NOMO-1 treated with DMSO at 0.1 percent for 48 hours (cell line): Measurements from ENCODE around the gene OTOGL.
"Not testable (repeated sequence)": the region's sequence is repeated elsewhere in the genome, so short reads cannot be mapped to it uniquely, and the experiment has no call there.

ENCODE experiments used
- DNase-seq: peaks from one replicate; lab custom pipeline; 2025; ENCODE audit not compliant: unreplicated experiment; lab: John Stamatoyannopoulos, UW

OTOGL gene

GRCh38 chr12:80099259-80099658 is at the start of gene OTOGL:
Gene OTOGL, plus strand, starts transcription at chr12:80099537. Its CDS starts 109,895 bp downstream, at chr12:80209432.
- DNase-seq, result no peak

GRCh38 chr12:80050236-80050635 is 49.1 kb upstream of the OTOGL start:
- no peak for DNase-seq

DNA sequence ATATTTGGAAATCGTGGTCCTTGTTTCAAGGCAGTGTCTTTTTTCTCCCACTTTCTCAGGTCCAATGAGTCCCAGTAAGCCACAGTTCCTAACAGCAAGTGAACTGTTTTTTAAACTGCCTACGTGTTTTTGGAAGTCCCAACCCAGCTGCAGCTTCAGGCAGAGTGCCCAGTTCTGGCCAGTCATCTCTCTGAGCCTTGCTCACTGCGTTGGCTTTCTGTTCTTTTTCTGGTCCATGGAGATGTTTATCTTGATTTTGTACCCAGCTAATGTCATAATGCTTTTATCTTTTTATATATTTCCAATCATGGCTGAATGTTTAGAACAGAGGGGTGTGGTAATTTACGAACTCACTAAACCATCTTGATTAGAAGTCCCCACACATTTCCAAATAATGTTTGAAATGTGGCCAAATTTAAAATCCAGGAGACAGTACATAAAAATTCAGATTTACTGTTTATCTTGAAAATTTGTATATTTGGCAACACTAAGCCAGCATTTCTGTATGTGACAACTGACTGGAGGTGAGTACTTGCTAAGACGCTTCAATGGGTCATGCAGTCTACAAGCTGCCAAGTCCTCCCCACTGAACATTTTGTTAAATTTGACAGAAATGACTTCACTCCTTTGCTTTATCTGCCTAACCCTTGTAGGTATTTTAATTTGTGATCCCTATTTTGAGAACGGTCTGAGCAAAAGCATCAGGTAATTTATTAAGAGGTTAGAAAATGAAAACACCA is 46.1 kb upstream of the OTOGL start:
- no peak for DNase-seq

DNA sequence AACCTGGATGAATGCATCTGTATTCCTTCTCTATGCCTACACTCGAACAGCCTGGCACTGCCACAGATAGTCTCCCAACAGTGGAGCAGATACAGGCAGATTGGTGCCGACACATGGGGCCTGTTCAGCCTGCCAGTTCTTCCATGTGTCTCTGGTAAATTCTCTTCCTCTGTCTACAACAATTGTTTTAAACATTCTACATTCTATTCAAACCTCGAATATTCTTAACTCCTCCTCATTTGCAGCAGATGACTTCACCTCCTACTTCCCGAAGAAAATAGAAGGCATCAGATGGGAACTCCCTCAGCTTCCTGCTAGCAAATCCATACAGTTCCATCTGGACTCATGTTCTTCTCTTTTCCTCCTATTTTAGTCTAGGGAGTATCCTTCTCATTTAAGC is 43.1 kb upstream of the OTOGL start:
- DNase-seq, result no peak

- DNase-seq, result no peak
Measured at GRCh38 chr12:80056845-80057244, 42.5 kb upstream of the OTOGL start.

- DNase-seq, result no peak
Measured at GRCh38 chr12:80058586-80058985, 40.8 kb upstream of the OTOGL start.

- DNase-seq, result no peak
Measured at GRCh38 chr12:80059102-80059501, 40.2 kb upstream of the OTOGL start.

DNA sequence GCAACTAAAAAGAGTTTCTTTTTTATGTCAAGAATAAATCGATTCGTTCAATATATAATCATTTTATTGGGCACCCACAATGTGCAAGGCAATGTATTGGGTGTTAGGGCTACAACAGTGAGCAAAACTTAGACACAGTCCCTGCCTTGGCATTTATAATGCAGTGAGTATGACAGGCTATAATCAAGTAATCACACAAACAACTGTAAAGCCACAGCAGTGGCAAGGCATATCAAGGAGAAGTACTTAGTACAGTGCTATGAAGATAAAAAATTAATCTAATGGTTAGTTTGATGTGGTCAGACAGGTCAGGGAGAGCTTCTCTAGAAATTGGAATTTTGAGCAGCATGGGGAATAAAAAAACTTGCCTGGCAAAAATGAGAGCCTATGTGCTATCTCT is 39.5 kb upstream of the OTOGL start:
- no peak for DNase-seq

DNA sequence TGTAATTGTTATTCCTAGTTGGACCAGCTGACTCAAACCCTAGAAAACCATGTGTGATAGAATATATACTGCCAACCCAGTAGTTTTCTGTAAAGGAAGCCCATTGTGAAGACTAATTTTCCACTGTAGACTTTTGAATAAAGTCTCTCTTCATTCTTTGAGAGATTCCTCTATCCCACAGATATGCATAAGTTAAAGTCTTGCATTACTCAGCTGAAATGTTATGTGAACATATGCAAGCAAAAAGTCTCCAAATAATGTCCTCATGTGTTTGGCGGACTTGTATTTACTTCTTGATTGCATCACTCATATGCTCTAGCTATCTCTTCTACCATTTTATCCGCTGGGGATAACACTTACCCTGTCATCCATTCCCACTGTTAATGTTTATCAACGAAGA is 35.1 kb upstream of the OTOGL start:
- no peak for DNase-seq

DNA sequence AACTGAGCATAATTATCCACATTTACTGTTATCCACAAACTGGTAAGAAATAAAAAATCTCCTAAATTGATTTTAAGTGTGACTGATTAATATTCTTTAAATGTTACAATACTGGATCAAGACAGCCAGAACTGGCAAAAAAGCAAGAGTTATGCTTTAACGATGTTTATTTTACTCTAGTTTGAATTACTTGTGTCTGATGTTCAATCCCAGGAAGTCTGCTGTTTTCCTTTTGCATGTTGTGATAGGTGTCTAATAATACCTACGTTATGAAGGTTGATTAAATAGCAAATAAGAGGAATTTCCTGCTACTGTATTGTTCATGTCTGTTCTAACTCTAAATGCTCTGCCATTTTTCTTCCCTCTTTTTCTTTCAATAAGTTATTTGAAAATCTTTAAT is 34.4 kb upstream of the OTOGL start:
- DNase-seq, result no peak

GRCh38 chr12:80068173-80068572 is 31.2 kb upstream of the OTOGL start:
- DNase-seq, result no peak

- not testable (repeated sequence) for DNase-seq
Measured at GRCh38 chr12:80083892-80084614, 15.3 kb upstream of the OTOGL start.

DNA sequence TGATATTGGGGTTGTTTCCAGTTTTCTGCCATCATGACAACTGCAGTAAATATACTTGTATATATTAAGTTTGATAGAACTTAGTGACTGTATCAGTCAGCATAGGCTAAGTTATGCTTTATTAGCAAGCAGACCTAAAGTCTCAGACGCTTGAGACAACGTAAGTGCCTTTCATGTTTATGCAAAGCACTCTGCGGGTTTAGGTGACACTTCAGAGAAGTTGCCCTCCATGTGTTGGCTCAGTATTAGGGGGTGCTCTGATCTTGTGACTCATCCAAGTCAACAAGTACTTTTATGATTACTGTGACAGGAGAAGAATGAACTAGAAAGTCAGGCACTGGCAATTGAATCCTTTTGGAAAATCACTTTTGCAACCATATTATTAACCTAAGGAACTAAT is 13.3 kb upstream of the OTOGL start:
- no peak for DNase-seq

- peak; percentile 24 for DNase-seq
Measured at GRCh38 chr12:80087486-80088213, 11.7 kb upstream of the OTOGL start.

DNA sequence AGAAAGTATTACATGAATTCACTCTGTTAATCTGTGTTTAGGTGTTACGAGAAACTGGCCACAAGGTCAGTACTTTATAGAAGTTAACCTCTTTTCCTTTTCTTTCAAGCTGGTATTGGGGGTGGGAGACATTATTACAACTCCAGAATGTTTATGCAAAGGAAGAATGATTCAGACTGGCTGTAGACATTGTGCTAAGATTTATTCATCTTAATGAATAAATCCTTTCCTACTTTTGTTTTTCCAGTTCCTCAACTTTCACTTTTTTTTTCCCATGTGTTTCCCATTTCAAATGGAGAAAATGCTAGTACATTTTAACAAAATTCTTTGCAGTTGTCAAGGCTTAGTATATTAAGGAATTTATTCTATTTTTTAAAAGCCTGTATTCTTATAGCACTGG is 1.3 kb downstream of the OTOGL start:
- DNase-seq, result no peak

- DNase-seq, result peak; percentile 18
Measured at GRCh38 chr12:80101126-80101525, 1.8 kb downstream of the OTOGL start.

- DNase-seq, result no peak
Measured at GRCh38 chr12:80107221-80107620, 7.9 kb downstream of the OTOGL start.

DNA sequence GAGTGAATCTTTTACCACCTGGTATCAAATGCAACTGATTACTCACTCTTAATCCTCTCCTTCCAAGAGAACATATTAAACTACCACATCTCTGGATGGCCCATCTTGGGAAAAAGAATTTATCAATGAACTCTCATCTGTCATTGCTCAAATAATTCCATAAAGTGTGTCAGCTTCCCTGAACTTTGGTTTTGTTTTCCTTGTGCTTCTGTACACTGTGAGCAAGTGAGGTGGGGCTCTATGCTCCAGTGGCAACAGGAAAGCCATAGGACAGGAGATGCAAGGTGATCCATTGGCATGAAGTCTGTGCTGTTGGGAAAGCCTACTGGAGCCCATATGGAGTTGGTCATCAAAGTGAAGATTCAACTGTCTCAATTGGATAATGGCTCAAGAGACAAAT is 17.4 kb downstream of the OTOGL start:
- no peak for DNase-seq

DNA sequence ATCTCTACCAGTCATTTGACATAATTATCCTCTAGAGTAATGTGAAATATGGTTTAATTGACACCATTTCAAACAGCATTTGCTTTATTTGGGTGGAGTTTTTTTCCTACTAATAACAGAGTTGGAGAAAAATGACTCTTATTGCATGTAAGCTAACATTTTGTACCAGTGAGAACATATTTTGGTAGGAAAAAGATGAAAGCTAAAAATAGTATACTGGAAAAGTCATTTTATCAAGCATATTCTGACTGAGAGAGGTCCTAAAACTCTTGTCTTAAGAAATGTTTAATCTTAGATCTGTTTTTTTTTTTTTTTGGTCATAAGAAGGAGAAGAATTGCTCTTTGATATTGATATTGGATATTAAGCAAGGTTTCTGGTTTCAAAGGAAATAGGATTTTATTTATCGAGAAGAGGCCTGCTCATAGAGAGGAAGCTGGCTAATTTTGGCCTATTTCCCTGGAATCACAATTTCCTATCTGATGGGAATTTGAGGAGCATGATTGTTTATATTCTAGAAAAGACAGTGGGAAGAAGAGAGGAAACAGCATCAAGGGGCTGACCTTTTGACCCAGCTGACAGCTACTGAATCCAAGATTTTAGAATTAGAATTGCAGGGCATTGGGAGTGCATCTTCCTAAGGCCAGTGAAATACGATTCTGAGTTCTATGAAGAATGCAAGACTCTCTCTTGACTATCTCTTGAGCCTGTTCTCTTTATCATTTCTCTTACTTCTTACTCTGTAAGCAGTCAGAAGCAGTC is 19.4 kb downstream of the OTOGL start:
- no peak for DNase-seq

- DNase-seq, result no peak
Measured at GRCh38 chr12:80120994-80121393, 21.7 kb downstream of the OTOGL start.

DNA sequence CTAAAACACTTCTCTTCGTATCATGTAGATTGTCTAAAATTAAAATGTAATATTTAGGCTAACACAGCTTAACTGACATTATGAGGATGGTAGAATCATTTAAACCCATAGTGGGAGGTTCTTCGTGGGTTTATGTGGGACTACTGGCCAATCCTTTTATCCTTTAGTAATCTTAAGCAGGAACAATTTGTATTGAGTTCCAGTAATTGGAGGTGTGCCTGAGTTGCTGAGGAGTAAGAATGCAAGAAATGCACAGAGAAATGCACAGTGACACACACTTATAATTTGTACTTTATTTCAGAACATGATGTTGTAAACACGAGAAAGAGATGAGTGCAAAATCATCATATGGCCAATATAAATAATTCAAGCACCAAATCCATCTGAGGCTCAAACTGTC is 22.3 kb downstream of the OTOGL start:
- no peak for DNase-seq
